Small intestine (tissue), 7 donors: ENCODE measurements around the gene GPR143. TPM values are rescaled to one million over a fixed set of nuclear protein-coding genes. Genes with fewer than 3 reads are reported as not detected.

Source experiments
- DNase-seq, 2 donors: peaks; one replicate each; pipeline versions ENCODE4 v3.0.0 to v3.0.0-alpha.2; 2013
- FAIRE-seq: peaks from 2 replicates; lab custom pipeline; 2012; peaks lifted over from hg19 to GRCh38; lab: Jason Lieb, UNC
- H3K27ac ChIP-seq, 3 donors: one replicate each; pipeline ENCODE4 v1.5.1; 2013; ENCODE audit warnings: low read length in 2 of 3, mild to moderate bottlenecking in 2 of 3, control low read depth in 1 of 3, inconsistent platforms in 1 of 3, low read depth in 1 of 3, moderate library complexity in 1 of 3
- H3K27me3 ChIP-seq, 3 donors: one replicate each; pipeline ENCODE4 v1.6.1; 2013; ENCODE audit warnings: low read length in 3 of 3, inconsistent platforms in 1 of 3; ENCODE audit not compliant: control insufficient read depth in 3 of 3, insufficient read depth in 3 of 3
- H3K36me3 ChIP-seq, 3 donors: one replicate each; pipeline ENCODE4 v1.6.1; 2013; ENCODE audit warnings: low read length in 3 of 3, inconsistent platforms in 1 of 3, low read depth in 1 of 3, mild to moderate bottlenecking in 1 of 3, moderate library complexity in 1 of 3; ENCODE audit not compliant: control insufficient read depth in 3 of 3, insufficient read depth in 2 of 3
- H3K4me1 ChIP-seq, 3 donors: one replicate each; pipeline ENCODE4 v1.6.1; 2013; ENCODE audit warnings: low read length in 2 of 3, inconsistent platforms in 1 of 3, low read depth in 1 of 3, mild to moderate bottlenecking in 1 of 3, moderate library complexity in 1 of 3; ENCODE audit not compliant: control insufficient read depth in 3 of 3, insufficient read depth in 2 of 3
- H3K4me3 ChIP-seq, 3 donors: one replicate each; pipeline ENCODE4 v1.5.1; 2013; ENCODE audit warnings: low read length in 3 of 3, control low read depth in 1 of 3, inconsistent platforms in 1 of 3, low read depth in 1 of 3, mild to moderate bottlenecking in 1 of 3, moderate library complexity in 1 of 3
- H3K9me3 ChIP-seq, 2 donors: one replicate each; pipeline ENCODE4 v1.6.1; 2013; ENCODE audit warnings: low read depth in 1 of 2, low read length in 1 of 2; ENCODE audit not compliant: control insufficient read depth in 2 of 2, insufficient read depth in 1 of 2
- WGBS, 3 donors: extraction: QIAGEN DNeasy Blood & Tissue Kit; methylation state at CpG; one replicate each; pipeline ENCODE4 v1.1.7; 2013; 5-methylcytosine and 5-hydroxymethylcytosine counted together
- polyA plus RNA-seq, 4 donors: library from polyadenylated mRNA; stranded (reverse) in 3 of 4; unstranded in 1 of 4; fragments of 200-250 nt in 3 of 4; fragments of 120-200 nt in 1 of 4; gene quantifications; one replicate each; pipeline versions ENCODE4 v1.2.1 to v1.2.3, GENCODE V29; 2013
- donor health status: healthy with polysubstance abuse.
- donor health status: control.
- donor health status: control.
- donor health status: Bipolar disorder and iron deficiency.
- donor health status: healthy.

Gene GPR143
- polyA plus RNA-seq, 4 donors = 0.67 to 6.7 (median 1.5) TPM; not detected in 1

DNA sequence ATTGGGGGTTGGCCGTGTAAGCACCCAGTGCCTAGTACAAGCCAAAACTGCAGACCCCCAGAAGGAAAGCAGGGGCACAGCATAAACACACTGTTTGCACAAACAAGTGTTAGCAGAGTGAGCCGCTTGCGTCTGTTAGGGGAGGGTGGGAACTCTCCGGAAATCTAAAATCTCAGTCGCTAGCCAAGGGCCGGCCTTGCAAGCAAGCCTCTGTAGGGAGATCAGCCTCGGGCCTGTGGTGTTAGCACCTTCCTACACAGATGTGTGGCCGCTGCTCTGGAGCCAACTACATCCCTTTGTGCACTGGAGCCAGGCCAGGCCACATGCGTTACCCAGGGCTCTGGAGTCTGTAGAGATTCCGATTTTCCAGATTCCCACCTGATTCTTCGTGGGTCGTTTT, 67.1 kb downstream of the GPR143 start:
- H3K27ac ChIP-seq = no peak overlapping the region
- no peak for FAIRE-seq
- no peaks in the 10 kb centered on the region for H3K4me1 ChIP-seq
- no peaks in the 10 kb centered on the region for H3K27me3 ChIP-seq
- DNase-seq = no peak
- peaks cover 0 to 31% (median 2%) of the 10 kb centered on the region in 3 donors for H3K36me3 ChIP-seq
- H3K9me3 ChIP-seq = no peaks in the 10 kb centered on the region
- no peak overlapping the region for H3K4me3 ChIP-seq
- WGBS, 3 donors = 87 to 93% (median 93%) methylated on average over 10 to 12 of the region's 12 CpGs

DNA sequence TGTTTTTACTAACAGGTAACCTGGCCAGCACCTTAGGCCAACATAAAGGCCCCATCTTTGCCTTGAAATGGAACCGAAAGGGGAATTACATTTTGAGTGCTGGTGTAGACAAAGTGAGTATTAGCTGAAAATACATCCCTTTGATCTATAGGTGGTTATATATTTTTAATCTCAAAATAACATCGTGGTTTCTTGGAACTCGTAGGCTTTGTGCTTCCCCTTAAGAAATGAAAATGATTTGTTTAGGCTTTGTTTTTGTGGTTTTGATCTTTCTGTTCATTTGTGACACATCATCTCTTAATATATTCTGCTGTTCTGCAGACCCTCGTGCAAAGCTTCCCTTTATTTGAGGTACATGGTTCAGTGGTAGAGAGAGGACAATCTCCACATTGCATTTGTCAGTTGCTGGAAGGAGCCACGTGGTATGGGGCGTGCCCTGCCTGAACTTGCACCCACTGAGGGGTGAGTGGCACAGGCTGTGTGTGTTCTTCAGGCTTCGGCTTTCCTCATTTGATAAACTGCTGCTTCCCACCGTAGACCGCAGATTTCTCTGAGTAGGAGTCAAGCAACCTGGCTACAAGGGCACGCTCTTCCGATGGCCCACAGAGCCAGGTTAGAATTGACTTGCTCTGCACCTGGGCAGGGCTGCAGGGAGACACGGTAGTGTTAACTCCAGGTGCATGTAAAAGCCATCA, 72.2 kb downstream of the GPR143 start:
- Histone ChIP-seq H3K4me3 (no peak overlapping the region), H3K9me3 (no peaks in the 10 kb centered on the region), H3K36me3 (peaks cover 0 to 22% (median 0%) of the 10 kb centered on the region in 3 donors), H3K4me1 (no peaks in the 10 kb centered on the region), H3K27ac (no peak overlapping the region), H3K27me3 (no peaks in the 10 kb centered on the region)
- WGBS, 3 donors = 80 to 89% (median 85%) methylated on average over 12 of the region's 12 CpGs
- DNase-seq (no peak), FAIRE-seq (no peak)

DNA sequence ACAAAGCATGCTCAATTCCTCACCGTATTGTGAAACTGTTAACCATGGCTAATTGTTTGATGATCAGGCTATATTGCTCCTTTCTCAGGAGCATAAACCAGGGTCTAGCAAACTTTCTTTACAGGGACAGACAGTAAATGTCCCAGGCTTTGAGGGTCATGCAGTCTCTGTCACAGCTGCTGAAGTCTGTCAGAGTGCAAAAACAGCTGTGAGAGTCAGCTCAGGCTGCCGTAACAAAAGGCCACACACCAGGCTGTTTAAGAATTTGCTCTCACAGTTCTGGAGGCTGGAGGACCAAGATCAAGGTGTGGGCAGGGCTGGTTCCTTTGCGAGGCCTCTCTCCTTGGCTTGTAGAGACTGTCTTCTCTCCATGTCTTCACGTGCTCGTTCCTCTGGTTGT, 75.6 kb downstream of the GPR143 start:
- no peaks in the 10 kb centered on the region for H3K27me3 ChIP-seq
- no peak overlapping the region for H3K4me3 ChIP-seq
- no peak for DNase-seq
- no peak overlapping the region for H3K27ac ChIP-seq
- H3K4me1 ChIP-seq = no peaks in the 10 kb centered on the region
- H3K9me3 ChIP-seq = no peaks in the 10 kb centered on the region
- FAIRE-seq = no peak
- H3K36me3 ChIP-seq = peaks cover 0 to 19% (median 0%) of the 10 kb centered on the region in 3 donors
- 87 to 98% (median 91%) methylated on average over 5 of the region's 5 CpGs for WGBS, 3 donors

DNA sequence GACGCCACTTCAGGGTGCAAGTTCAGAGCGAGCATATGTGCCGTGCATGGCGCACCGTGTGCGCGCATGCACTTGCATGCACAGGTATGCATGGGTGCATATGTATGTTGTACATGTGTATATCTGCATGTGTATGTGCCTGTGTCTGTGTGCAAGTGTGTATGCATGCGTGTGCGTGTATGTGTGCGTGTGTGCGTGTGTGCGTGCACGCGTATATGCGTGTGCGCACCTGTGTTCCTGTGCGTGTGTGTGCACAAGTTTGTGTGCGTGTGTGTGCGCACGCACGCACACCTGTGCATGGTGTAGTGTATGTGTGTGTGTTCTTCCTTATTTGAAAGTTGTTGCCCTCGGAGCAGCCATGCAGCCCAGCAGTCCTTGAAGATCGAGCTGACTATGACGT, 76.8 kb downstream of the GPR143 start:
- no peak for DNase-seq
- no peaks in the 10 kb centered on the region for H3K4me1 ChIP-seq
- 94 to 98% (median 97%) methylated on average over 23 to 24 of the region's 24 CpGs for WGBS, 3 donors
- no peak overlapping the region for H3K27ac ChIP-seq
- FAIRE-seq = no peak
- H3K27me3 ChIP-seq = no peaks in the 10 kb centered on the region
- H3K9me3 ChIP-seq = no peaks in the 10 kb centered on the region
- no peak overlapping the region for H3K4me3 ChIP-seq
- H3K36me3 ChIP-seq = peaks cover 0 to 23% (median 0%) of the 10 kb centered on the region in 3 donors

DNA sequence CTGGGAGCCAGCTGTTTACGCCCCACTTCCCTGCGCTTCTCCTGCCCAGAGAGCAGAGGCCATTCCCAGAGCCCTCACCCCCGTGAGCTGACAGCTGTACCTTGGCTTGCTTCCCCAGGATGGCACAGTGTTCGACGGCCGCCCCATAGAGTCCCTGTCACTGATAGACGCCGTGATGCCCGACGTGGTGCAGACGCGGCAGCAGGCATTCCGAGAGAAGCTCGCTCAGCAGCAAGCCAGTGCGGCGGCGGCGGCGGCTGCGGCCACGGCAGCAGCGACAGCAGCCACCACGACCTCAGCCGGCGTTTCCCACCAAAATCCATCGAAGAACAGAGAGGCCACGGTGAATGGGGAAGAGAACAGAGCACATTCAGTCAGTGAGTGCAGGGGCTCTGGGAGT, 77.7 kb downstream of the GPR143 start:
- H3K27me3 ChIP-seq = no peaks in the 10 kb centered on the region
- H3K9me3 ChIP-seq = no peaks in the 10 kb centered on the region
- peaks cover 0 to 21% (median 0%) of the 10 kb centered on the region in 3 donors for H3K36me3 ChIP-seq
- H3K4me1 ChIP-seq = no peaks in the 10 kb centered on the region
- no peak overlapping the region for H3K27ac ChIP-seq
- H3K4me3 ChIP-seq = no peak overlapping the region
- WGBS, 3 donors = 94 to 97% (median 95%) methylated on average over 24 to 27 of the region's 27 CpGs
- DNase-seq = no peak
- FAIRE-seq = no peak

DNA sequence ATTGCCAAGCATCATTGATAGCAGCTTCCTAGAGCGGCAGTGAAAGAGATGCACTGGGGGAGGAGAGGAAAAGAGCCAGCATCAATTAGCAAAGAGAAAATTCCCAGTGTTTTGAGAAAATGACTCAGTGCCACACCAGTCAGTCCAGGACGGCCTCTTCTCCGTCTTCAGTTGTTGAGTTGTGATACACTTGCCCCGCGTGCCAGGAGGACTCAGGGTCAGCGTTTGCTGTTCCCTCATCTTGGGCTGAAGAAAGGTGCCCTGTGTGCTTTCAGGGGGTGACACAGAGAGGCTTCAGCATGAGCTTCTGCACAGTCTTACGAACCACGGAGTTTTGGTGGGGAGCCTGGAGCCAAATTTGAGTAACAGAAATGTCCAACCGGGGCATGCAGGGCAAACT, 82.3 kb downstream of the GPR143 start:
- Histone ChIP-seq H3K4me3 (no peak overlapping the region), H3K27ac (no peak overlapping the region), H3K36me3 (peaks cover 0 to 14% (median 0%) of the 10 kb centered on the region in 3 donors), H3K9me3 (no peaks in the 10 kb centered on the region), H3K4me1 (no peaks in the 10 kb centered on the region), H3K27me3 (no peaks in the 10 kb centered on the region)
- DNase-seq = no peak
- no peak for FAIRE-seq
- WGBS, 3 donors = 93 to 96% (median 96%) methylated on average over 9 of the region's 9 CpGs

DNA sequence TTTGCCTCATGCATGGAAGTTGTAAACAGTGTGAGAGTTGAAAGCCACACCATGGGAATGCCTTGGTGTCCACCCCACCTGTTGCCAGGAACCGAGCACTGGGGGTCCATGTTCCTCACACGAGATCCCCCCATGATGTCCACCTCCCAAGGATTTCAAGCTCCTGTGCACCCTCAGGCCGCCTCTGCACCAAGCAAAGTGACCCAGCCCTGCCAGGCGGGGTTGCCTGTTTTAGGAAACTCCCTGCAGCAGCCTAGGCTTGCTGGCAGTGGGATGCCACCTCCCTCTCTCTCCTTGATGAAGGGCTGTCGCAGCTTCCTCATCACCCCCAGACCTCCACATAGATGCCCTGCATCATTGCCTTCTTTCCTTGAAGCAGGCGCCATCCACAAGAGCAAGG, 82.8 kb downstream of the GPR143 start:
- Histone ChIP-seq H3K27me3 (no peaks in the 10 kb centered on the region), H3K4me3 (no peak overlapping the region), H3K9me3 (no peaks in the 10 kb centered on the region), H3K27ac (no peak overlapping the region), H3K36me3 (peaks cover 0 to 12% (median 0%) of the 10 kb centered on the region in 3 donors), H3K4me1 (no peaks in the 10 kb centered on the region)
- FAIRE-seq = no peak
- WGBS, 3 donors = 75 to 89% (median 81%) methylated on average over 5 to 6 of the region's 6 CpGs
- no peak for DNase-seq

DNA sequence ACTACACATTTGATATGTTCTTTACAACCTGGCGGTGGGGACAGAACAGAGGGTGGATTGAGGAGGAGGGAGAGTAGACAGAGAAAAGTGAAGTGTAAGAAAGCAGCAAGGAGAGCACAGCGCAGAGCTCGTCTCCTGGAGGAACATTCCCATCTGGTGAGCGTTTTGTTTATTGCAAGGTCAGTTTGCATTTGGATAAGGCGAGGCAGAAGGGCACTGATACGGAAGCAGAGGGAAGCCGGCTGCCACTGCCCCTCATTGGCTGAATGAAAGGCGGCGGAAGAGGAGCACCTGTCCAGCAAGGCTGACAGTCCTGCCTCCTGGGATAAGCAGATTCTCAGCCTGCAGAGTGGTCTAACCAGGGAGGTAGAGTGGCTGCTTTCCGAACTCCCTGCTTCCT, 83.2 kb downstream of the GPR143 start:
- no peaks in the 10 kb centered on the region for H3K9me3 ChIP-seq
- DNase-seq (peak; percentile 38 to 62), FAIRE-seq (no peak)
- no peak overlapping the region for H3K4me3 ChIP-seq
- no peak overlapping the region for H3K27ac ChIP-seq
- WGBS, 3 donors = 29 to 47% (median 35%) methylated on average over 10 of the region's 10 CpGs
- no peaks in the 10 kb centered on the region for H3K4me1 ChIP-seq
- peaks cover 0 to 11% (median 0%) of the 10 kb centered on the region in 3 donors for H3K36me3 ChIP-seq
- H3K27me3 ChIP-seq = no peaks in the 10 kb centered on the region

DNA sequence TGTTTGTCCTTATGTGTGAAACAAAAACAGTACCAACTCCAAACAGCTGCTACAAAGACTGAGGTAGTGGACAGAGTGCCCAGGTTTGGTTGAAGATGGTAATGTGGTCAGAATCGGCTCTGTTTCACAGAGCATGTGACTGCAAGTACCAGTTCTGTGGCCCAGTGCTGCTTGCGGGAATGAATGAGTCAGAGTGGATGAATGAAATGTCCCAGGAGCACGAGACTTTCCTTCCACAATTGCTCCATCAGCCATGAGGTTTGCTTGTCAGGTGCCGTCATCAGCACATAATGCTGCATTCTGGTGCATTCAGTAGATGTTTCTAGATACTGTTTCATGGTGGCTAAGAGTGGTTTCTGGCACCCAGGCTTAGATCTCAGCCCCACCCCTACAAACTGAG, 84.2 kb downstream of the GPR143 start:
- 82 to 90% (median 88%) methylated on average over 4 of the region's 4 CpGs for WGBS, 3 donors
- no peak overlapping the region for H3K27ac ChIP-seq
- DNase-seq = no peak
- no peaks in the 10 kb centered on the region for H3K27me3 ChIP-seq
- H3K36me3 ChIP-seq = peaks cover 0 to 11% (median 0%) of the 10 kb centered on the region in 3 donors
- FAIRE-seq = no peak
- H3K4me3 ChIP-seq = no peak overlapping the region
- H3K4me1 ChIP-seq = no peaks in the 10 kb centered on the region
- H3K9me3 ChIP-seq = peaks cover 0 to 3% of the 10 kb centered on the region in 2 donors
